Activated naive CD4-positive, alpha-beta T cell treated with anti-CD3 and anti-CD28 coated beads, Interleukin-2, amount 50 U/mL, for 24 hours (primary cell): Measurements from ENCODE around the gene SMIM29.
A peak's percentile ranks its signal among the peaks of the same experiment; 100 is the strongest.
"Not testable (repeated sequence)": the region's sequence is repeated elsewhere in the genome, so short reads cannot be mapped to it uniquely, and the experiment has no call there.

ENCODE experiments used
- H3K27ac Mint-ChIP-seq: one replicate; pipeline ENCODE4 v1.8.0; 2021; ENCODE audit warnings: mild to moderate bottlenecking, mixed read lengths
- H3K27me3 Mint-ChIP-seq: one replicate; pipeline ENCODE4 v1.8.0; 2021; ENCODE audit warnings: mixed read lengths
- H3K36me3 Mint-ChIP-seq: one replicate; pipeline ENCODE4 v1.8.0; 2021; ENCODE audit warnings: mixed read lengths
- H3K4me1 Mint-ChIP-seq: one replicate; pipeline ENCODE4 v1.8.0; 2021; ENCODE audit warnings: mixed read lengths
- H3K4me3 Mint-ChIP-seq: one replicate; pipeline ENCODE4 v1.8.0; 2021; ENCODE audit warnings: mild to moderate bottlenecking, mixed read lengths
- H3K9me3 Mint-ChIP-seq: one replicate; pipeline ENCODE4 v1.8.0; 2021; ENCODE audit warnings: mixed read lengths

SMIM29 gene

DNA sequence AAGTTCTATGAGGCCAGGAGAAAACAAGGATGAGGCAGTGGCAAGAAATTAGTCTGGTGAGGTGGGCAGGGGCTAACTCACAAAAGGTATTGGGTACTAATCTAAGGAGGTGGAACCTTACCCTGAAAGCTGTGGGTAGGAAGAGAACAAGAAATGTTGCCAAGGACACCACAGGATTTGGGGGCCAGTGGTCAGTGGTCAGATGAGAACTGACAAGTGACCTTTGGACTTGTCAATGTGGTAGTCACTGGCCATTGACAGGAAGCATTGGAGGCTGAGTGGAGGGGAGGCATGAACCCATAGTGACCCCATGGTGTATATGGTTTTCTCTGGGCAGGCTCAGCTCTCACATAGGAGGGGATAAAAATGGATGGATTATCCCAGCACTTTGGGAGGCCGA is 25.3 kb upstream of the SMIM29 start:
- peaks cover 2% of the 10 kb centered on the region for H3K36me3 Mint-ChIP-seq
- no peaks in the 10 kb centered on the region for H3K9me3 Mint-ChIP-seq
- H3K4me3 Mint-ChIP-seq: no peak overlapping the region
- no peak overlapping the region for H3K27ac Mint-ChIP-seq
- H3K4me1 Mint-ChIP-seq: peaks cover 10% of the 10 kb centered on the region
- H3K27me3 Mint-ChIP-seq: no peaks in the 10 kb centered on the region

DNA sequence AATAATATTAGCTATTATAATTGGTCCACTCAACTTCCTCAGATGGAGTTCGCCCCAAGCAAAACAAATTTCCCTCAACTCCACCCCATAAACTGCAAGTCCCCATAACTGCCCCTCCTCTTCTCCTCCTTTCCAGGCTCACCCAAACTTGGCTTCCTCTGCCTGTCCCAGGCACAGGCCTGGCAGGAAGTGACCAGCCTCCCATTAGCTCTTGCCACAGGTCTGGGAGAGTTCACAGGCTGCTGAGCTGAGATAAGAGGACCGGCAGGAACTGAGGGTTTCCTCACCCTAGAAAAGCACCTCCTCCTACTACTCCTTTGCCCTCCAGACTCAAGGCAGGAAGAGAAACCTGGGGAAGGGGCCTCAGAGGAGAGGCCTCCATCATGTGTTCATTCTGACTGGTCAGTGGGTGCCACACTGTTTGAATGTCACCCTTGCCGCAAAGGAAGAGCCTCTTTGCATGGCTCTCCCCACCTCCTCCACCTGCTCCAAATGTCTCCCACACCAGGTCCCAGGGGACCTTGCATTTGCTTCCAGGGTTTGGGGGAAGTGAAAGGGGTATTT is 24.5 kb upstream of the SMIM29 start:
- no peaks in the 10 kb centered on the region for H3K27me3 Mint-ChIP-seq
- peaks cover 10% of the 10 kb centered on the region for H3K4me1 Mint-ChIP-seq
- H3K36me3 Mint-ChIP-seq: no peaks in the 10 kb centered on the region
- no peak overlapping the region for H3K4me3 Mint-ChIP-seq
- no peak overlapping the region for H3K27ac Mint-ChIP-seq
- H3K9me3 Mint-ChIP-seq: no peaks in the 10 kb centered on the region

DNA sequence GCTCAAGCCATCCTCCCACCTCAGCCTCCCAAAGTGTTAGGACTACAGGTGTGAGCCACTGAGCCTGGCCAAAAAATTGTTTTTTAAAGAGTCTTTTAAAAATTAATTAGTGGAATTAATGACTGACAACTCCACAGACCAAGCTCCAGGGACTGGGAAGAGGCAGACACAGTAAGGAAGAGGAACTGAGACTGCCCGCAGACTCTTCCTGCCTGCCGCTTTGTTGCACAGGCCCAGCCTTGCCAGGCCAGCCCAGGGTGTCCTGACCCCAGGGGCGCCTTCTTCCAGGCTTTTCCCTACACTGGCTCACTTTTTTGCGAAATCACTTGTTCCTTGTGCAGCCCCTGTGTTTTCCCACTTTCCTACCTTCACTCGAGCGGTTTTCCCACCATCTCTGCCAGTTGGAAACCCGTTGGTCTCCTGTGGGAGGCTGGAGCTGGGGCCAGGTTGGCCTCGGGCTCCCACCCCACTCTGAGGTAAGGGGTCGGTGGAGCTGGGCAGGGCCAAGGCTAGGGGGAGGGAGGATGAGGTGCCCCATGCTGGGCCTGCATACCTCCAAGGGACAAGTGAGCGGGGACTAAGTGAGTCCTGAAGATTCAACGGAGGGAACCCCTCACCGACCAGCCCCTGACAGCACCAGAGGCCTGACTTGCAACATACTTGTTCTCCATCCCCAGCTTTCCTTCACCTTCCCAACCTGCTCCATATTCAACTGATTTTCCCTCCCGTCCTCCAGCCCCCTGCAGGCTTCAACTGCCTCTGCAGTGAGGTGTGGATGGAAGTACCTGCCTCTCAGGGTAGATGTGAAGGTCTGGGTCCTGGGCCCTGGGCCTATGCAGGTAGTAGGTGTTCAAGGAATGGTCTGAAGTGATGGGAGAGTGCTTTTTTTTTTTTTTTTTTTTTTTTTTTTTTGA is 23.5 kb upstream of the SMIM29 start:
- Mint-ChIP-seq H3K9me3 (no peaks in the 10 kb centered on the region), H3K36me3 (no peaks in the 10 kb centered on the region), H3K27ac (no peak overlapping the region), H3K27me3 (no peaks in the 10 kb centered on the region), H3K4me3 (no peak overlapping the region), H3K4me1 (peaks cover 10% of the 10 kb centered on the region)

DNA sequence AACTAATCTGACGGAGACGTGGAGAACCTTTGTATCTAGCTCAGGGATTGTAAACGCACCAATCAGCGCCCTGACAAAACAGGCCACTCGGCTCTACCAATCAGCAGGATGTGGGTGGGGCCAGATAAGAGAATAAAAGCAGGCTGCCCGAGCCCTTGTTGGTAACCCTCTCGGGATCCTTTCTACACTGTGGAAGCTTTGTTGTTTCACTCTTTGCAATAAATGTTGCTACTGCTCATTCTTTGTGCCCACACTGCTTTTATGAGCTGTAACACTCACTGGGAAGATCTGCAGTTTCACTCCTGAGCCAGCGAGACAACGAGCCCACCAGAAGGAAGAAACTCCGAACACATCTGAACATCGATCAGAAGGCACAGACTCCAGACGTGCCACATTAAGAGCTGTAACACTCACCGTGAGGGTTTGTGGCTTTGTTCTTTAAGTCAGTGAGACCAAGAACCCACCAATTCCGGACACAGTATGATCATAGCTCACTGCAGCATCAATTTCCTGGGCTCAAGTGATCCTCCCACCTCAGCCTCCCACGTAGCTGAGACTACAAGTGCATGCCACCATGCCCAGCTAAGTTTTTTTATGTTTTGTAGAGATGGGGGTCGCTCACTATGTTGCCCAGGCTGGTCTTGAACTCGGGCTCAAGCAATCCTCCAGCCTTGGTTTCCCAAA is 21.0 kb upstream of the SMIM29 start:
- not testable (repeated sequence) for H3K4me3 Mint-ChIP-seq, H3K9me3 Mint-ChIP-seq, H3K4me1 Mint-ChIP-seq, H3K36me3 Mint-ChIP-seq, H3K27ac Mint-ChIP-seq, H3K27me3 Mint-ChIP-seq

DNA sequence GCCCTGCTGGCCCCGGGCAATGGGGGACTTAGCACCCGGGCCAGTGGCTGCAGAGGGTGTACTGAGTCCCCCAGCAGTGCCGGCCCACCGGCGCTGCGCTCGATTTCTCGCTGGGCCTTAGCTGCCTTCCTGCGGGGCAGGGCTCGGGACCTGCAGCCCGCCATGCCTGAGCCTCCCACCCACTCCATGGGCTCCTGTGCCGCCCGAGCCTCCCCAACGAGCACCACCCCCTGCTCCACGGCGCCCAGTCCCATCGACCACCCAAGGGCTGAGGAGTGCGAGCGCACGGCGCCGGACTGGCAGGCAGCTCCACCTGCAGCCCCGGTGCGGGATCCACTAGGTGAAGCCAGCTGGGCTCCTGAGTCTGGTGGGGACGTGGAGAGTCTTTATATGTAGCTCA is 20.3 kb upstream of the SMIM29 start:
- H3K27ac Mint-ChIP-seq, H3K4me3 Mint-ChIP-seq, H3K9me3 Mint-ChIP-seq, H3K36me3 Mint-ChIP-seq, H3K4me1 Mint-ChIP-seq, H3K27me3 Mint-ChIP-seq: not testable (repeated sequence)

DNA sequence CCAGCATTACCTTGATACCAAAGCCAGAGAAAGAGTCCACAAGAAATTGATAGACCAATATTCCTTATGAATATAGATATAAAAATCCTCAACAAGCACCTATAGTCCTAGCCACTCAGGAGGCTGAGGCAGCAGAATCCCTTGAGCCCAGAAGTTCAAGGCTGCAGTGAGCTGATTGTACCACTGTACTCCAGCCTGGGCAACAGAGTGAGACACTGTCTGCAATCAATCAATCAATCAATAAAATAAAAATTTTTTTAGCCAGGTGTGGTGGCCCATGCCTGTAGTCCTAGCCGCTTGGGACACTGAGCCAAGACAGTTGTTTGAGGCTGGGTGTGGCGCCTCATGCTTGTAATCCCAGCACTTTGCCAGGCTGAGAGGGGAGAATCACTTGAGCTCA is 18.9 kb upstream of the SMIM29 start:
- no peak overlapping the region for H3K27ac Mint-ChIP-seq
- no peaks in the 10 kb centered on the region for H3K4me1 Mint-ChIP-seq
- H3K4me3 Mint-ChIP-seq: no peak overlapping the region
- H3K36me3 Mint-ChIP-seq: peaks cover 2% of the 10 kb centered on the region
- no peaks in the 10 kb centered on the region for H3K9me3 Mint-ChIP-seq
- no peaks in the 10 kb centered on the region for H3K27me3 Mint-ChIP-seq

DNA sequence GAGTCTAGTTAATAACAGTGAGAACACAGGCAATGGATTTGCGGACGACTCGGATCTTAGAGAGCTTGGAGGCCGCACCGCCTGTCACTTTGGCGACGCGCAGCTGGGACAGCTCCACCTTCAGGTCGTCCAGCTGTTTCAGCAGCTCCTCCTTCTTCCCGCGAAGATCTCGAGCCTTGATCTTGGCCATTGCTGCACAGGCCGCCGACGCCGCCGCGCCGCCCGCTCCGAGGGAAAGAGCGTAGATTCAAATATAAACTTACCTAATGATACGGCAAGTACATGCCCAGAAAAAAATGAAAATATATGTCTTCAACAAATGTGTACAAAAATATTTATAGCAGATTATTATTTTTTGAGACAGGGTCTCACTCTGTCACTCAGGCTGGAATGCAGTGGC is 14.7 kb upstream of the SMIM29 start:
- H3K27me3 Mint-ChIP-seq, H3K27ac Mint-ChIP-seq, H3K9me3 Mint-ChIP-seq, H3K36me3 Mint-ChIP-seq, H3K4me1 Mint-ChIP-seq, H3K4me3 Mint-ChIP-seq: not testable (repeated sequence)

DNA sequence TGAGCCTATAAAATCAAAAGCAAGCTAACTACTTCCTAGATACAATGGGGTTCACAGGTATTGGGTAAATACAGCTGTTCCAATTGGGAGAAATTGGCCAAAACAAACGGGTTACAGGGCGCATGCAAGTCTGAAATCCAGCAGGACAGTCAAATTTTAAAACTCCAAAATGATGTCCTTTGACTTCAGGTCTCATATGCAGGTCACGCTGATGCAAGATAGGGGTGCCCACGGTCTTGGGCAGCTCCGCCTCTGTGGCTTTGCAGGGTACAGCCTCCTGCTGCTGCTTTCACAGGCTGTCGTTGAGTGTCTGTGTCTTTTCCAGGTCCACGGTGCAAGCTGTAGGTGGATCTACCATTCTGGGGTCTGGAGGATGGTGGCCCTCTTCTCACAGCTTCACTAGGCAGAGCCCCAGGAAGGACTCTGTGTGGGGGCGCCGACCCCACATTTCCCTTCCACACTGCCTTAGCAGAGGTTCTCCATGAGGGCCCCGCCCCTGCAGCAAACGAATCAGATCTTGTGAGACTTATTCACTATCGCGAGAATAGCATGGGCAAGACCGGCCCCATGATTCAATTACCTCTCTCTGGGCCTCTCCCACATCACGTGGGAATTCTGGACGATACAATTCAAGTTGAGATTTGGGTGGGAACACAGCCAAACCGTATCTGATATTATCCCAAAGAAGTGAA is 11.9 kb upstream of the SMIM29 start:
- no peak overlapping the region for H3K4me3 Mint-ChIP-seq
- H3K9me3 Mint-ChIP-seq: no peaks in the 10 kb centered on the region
- H3K36me3 Mint-ChIP-seq: peaks cover 3% of the 10 kb centered on the region
- no peaks in the 10 kb centered on the region for H3K4me1 Mint-ChIP-seq
- no peak overlapping the region for H3K27ac Mint-ChIP-seq
- H3K27me3 Mint-ChIP-seq: no peaks in the 10 kb centered on the region

DNA sequence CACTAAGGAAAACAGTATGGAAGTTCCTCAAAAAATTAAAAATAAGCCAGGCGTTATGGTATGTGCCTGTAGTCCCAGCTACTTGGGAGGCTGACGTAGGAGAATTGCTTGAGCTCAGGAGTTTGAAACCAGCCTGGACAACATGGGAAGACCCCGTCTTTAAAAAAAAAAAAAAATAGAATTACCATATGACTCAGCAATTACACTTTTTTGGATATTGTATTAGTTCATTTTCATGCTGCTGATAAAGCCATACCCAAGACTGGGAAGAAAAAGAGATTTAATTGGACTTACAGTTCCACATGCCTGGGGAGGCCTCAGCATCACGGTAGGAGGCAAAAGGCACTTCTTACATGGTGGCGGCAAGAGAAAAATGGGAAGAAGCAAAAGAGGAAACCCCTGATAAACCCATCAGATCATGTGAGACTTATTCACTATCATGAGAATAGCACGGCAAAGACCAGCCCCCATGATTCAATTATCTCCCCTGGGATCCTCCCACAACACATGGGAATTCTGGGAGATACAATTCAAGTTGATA is 10.8 kb upstream of the SMIM29 start:
- H3K27me3 Mint-ChIP-seq: no peaks in the 10 kb centered on the region

DNA sequence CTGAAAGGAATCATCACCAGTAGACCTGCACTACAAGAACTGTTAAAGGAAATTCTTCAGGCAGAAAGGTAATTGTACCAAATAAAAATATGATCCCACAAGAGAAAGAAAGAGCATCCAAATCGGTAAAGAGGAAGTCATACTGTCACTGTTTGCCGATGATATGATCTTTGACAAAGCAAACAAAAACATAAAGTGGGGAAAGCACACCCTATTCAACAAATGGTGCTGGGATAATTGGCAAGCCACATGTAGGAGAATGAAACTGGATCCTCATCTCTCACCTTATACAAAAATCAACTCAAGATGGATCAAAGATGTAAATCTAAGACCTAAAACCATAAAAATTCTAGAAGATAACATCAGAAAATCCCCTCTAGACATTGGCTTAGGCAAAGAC is 3.6 kb upstream of the SMIM29 start:
- not testable (repeated sequence) for H3K27ac Mint-ChIP-seq

More for the DNA sequence above, 10.8 kb upstream of the SMIM29 start:
- H3K9me3 Mint-ChIP-seq: no peaks in the 10 kb centered on the region
- H3K4me1 Mint-ChIP-seq: no peaks in the 10 kb centered on the region
- H3K4me3 Mint-ChIP-seq: no peak overlapping the region
- H3K27ac Mint-ChIP-seq: no peak overlapping the region
- peaks cover 1% of the 10 kb centered on the region for H3K36me3 Mint-ChIP-seq

DNA sequence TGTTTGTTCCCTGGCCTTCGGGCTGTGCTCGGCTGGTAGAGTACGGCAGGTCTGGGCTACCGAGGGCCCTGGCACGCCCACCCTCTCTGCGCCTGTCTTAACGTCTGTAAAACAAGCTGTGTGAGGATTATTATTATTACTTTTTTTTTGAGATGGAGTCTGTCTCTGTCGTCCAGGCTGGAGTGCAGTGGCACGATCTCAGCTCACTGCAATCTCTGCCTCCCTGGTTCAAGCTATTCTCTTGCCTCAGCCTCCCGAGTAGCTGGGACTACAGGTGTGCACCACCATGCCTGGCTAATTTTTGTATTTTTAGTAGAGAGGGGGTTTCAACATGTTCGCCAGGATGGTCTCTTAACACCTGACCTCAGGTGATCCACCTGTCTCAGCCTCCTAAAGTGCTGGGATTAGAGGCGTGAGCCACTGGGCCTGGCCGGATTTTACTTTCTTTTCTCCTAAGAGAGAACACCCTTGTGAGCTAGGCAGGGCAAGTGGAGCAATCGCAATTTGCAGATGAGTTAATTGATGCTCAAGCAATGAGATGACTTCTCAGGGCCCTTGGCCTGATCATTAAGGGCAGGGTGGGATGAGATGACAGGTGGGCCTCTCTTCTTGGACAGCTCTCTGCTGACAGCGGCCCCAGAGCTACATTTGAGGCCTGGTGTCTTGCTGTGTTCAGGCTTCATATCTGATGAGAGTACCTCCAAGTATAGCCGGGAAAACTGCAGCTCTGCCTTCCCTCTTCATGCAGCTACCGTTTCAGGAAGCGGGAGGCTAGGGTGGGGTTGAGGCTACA is 859 bp upstream of the SMIM29 start:
- H3K9me3 Mint-ChIP-seq: no peaks in the 10 kb centered on the region
- H3K27me3 Mint-ChIP-seq: no peaks in the 10 kb centered on the region
- peak overlapping the region; percentile 85 for H3K27ac Mint-ChIP-seq
- H3K4me1 Mint-ChIP-seq: peaks cover 36% of the 10 kb centered on the region
- H3K4me3 Mint-ChIP-seq: peak overlapping the region; percentile 93
- peaks cover 2% of the 10 kb centered on the region for H3K36me3 Mint-ChIP-seq

More for the DNA sequence above, 3.6 kb upstream of the SMIM29 start:
- not testable (repeated sequence) for H3K27me3 Mint-ChIP-seq, H3K36me3 Mint-ChIP-seq, H3K9me3 Mint-ChIP-seq, H3K4me3 Mint-ChIP-seq
- H3K4me1 Mint-ChIP-seq: peaks cover 11% of the 10 kb centered on the region

DNA sequence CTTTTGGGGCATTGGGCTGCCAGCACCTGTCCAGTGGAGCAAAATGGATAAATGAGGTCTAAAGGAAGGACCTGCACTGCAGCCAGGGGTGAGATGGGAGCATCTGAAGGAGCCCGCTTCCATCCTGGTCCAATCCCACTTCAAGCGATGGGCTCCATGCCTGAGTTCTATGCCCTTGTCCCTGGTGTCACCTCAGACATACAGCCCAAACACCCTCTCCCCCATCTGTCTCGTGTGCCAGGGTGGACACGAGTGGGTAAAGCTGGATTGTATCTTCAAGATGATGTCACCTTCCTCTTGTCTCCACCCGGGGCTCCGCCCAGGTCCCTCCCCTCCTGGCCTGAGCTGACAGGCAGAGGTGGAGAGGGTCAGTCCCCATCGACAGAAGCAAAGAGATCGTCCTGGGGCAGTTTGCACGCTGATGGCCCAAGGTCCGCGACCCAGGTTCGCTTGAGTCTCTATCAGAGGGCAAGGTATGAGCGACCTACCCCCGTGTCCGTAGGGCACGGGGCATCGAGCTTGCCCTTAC is 544 bp downstream of the SMIM29 start:
- Mint-ChIP-seq H3K36me3 (peaks cover 7% of the 10 kb centered on the region), H3K27ac (peak overlapping the region; percentile 80), H3K4me1 (peaks cover 47% of the 10 kb centered on the region), H3K27me3 (no peaks in the 10 kb centered on the region), H3K4me3 (peak overlapping the region; percentile 93), H3K9me3 (no peaks in the 10 kb centered on the region)

DNA sequence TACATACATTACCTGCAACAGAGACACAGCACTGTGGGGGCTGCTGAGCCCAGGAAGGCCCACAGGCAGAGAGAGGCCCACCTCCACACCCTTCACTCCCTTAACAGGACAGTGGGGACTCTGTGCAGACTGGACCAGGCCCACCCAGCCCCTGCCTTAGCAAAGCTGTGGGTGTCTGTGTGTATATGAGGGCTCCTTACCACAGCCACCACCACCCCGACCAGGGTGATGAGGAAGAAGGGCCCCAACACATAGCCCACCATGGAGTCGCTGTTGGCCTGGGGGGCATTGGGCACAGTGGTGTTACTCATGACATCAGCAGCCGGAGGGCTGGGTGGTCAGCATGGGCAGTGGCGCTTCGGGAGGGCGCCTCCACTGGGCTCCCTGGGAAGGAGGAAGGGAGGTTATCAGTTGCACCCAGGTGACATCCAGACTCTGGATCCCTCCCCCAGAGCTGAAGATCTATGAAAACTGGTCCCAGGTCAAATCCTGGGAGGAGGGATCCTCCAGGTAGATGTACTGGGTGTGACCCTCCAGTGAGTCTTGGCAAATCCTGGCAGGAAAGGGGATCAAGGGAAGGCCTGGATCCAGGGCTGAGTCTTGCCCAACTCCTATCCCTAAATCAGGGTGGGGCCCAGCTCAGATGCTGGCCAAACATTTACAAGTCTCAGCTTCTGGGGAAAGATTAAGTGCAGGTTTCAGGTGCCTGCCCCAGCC is 1.2 kb downstream of the SMIM29 start:
- Mint-ChIP-seq H3K4me3 (peak overlapping the region; percentile 93), H3K9me3 (no peaks in the 10 kb centered on the region), H3K36me3 (peaks cover 12% of the 10 kb centered on the region), H3K27me3 (no peaks in the 10 kb centered on the region), H3K27ac (peak overlapping the region; percentile 80), H3K4me1 (peaks cover 53% of the 10 kb centered on the region)
